A673 (cell line): ENCODE data around the gene VPS8. TPM values are rescaled to one million over a fixed set of nuclear protein-coding genes. Genes with fewer than 3 reads are reported as not detected.

Experiments
- BruUV-seq: library from RNA; stranded (reverse); fragments of 400-500 nt; replicated peaks from 2 replicates; lab custom pipeline; 2021; lab: Mats Ljungman, UMichigan
- CTCF ChIA-PET: fragments of 300-600 bp; sonication (Branson Sonifier 250); formaldehyde crosslinking; loops from one replicate; lab custom pipeline; 2022; ENCODE audit warnings: antibody characterized with exemption; lab: Charles Lee
- POLR2A ChIA-PET: fragments of 300-600 bp; sonication (Branson Sonifier 250); formaldehyde crosslinking; loops from one replicate; lab custom pipeline; 2022; ENCODE audit warnings: antibody characterized with exemption; ENCODE audit not compliant: low non-redundant PET; lab: Charles Lee
- DNase-seq: peaks from one replicate; pipeline ENCODE4 v3.0.0-alpha.2; 2015; ENCODE audit warnings: low spot score
- H3K27ac ChIP-seq: fragments of 200-600 bp; sonication (generic); 2 replicates; pipeline ENCODE4 v1.5.1; 2016; ENCODE audit warnings: mixed run types, low read depth, mild to moderate bottlenecking, mixed read lengths, antibody characterized with exemption, low read length; ENCODE audit not compliant: poor library complexity, severe bottlenecking
- H3K27me3 ChIP-seq: fragments of 200-600 bp; sonication (generic); replicated peaks from 2 replicates; pipeline ENCODE4 v1.6.1; 2017; ENCODE audit warnings: mixed run types, low read depth, mild to moderate bottlenecking, mixed read lengths, antibody characterized with exemption, low read length; ENCODE audit not compliant: insufficient read depth, poor library complexity
- H3K36me3 ChIP-seq: fragments of 200-600 bp; sonication (generic); 2 replicates; pipeline ENCODE4 v1.6.1; 2016; ENCODE audit warnings: mixed run types, mild to moderate bottlenecking, mixed read lengths, antibody characterized with exemption, low read length; ENCODE audit not compliant: insufficient read depth, poor library complexity, severe bottlenecking
- H3K4me1 ChIP-seq: fragments of 200-600 bp; sonication (generic); 2 replicates; pipeline ENCODE4 v1.6.1; 2017; ENCODE audit warnings: mixed run types, mild to moderate bottlenecking, mixed read lengths, antibody characterized with exemption, low read length; ENCODE audit not compliant: insufficient read depth, poor library complexity, severe bottlenecking
- H3K4me3 ChIP-seq: fragments of 200-600 bp; sonication (generic); 2 replicates; pipeline ENCODE4 v1.5.1; 2016; ENCODE audit warnings: low read depth, mixed run types, mild to moderate bottlenecking, mixed read lengths, low read length; ENCODE audit not compliant: poor library complexity, severe bottlenecking
- H3K9me3 ChIP-seq: fragments of 200-600 bp; sonication (generic); 2 replicates; pipeline ENCODE4 v1.6.1; 2016; ENCODE audit warnings: mixed run types, low read depth, mild to moderate bottlenecking, mixed read lengths, antibody characterized with exemption, low read length; ENCODE audit not compliant: poor library complexity, severe bottlenecking
- EZH2 ChIP-seq: fragments of 200-600 bp; sonication (generic); IDR thresholded peaks from 2 replicates; pipeline ENCODE4 v1.6.1; 2017; ENCODE audit warnings: borderline replicate concordance, low read depth, mild to moderate bottlenecking, mixed read lengths, antibody characterized with exemption, low read length; ENCODE audit not compliant: poor library complexity, severe bottlenecking
- intact Hi-C: fragments of 100-400 bp; cut with micrococcal nuclease; formaldehyde crosslinking; loops from one replicate; pipeline ENCODE4 v1.10.0; 2022; ENCODE audit not compliant: unreplicated experiment
- total RNA-seq: library from RNA; stranded (reverse); gene quantifications from 2 replicates; pipeline ENCODE4 v1.2.3, GENCODE V29; 2021
- TF ChIP-seq, protein P1 (sequence below): fragments of 300-800, 200-600 bp; sonication (generic); conservative IDR thresholded peaks from 2 replicates; pipeline ENCODE4 v1.5.1; 2017; ENCODE audit warnings: low read depth, mild to moderate bottlenecking, antibody characterized with exemption, low read length, moderate library complexity, mixed read lengths

Gene VPS8
- total RNA-seq, 1 experiment from 2014 or later, result 42.3 TPM

DNA sequence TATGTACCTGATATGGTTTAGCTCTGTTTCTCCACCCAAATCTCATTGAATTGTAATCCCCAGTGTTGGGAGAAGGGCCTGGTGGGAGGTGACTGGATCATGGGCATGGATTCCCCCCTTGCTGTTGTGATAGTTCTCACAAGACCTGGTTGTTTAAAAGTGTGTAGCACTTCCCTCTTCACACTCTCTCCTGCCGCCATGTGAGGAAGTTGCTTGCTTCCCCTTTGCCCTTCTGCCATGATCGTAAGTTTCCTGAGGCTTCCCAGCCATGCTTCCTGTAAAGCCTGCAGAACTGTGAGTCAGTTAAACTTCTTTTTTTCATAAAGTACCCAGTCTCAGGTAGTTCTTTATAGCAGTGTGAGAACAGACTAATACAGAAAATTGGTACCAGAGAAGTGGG is 247.8 kb downstream of the VPS8 start:
- ChIA-PET POLR2A (no interaction called here), CTCF (no interaction called here)
- intact Hi-C loops, result no loop called here
- H3K27me3 ChIP-seq, result no peaks in the 10 kb centered on the region
- no peaks in the 10 kb centered on the region for H3K4me1 ChIP-seq
- no peak for TF ChIP-seq EZH2
- TF ChIP-seq, protein P1, sequence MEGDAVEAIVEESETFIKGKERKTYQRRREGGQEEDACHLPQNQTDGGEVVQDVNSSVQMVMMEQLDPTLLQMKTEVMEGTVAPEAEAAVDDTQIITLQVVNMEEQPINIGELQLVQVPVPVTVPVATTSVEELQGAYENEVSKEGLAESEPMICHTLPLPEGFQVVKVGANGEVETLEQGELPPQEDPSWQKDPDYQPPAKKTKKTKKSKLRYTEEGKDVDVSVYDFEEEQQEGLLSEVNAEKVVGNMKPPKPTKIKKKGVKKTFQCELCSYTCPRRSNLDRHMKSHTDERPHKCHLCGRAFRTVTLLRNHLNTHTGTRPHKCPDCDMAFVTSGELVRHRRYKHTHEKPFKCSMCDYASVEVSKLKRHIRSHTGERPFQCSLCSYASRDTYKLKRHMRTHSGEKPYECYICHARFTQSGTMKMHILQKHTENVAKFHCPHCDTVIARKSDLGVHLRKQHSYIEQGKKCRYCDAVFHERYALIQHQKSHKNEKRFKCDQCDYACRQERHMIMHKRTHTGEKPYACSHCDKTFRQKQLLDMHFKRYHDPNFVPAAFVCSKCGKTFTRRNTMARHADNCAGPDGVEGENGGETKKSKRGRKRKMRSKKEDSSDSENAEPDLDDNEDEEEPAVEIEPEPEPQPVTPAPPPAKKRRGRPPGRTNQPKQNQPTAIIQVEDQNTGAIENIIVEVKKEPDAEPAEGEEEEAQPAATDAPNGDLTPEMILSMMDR, result no peak
- BruUV-seq, result no TSS peak
- H3K36me3 ChIP-seq, result no peaks in the 10 kb centered on the region
- H3K27ac ChIP-seq, result no peak overlapping the region
- peaks cover 9% of the 10 kb centered on the region for H3K9me3 ChIP-seq
- H3K4me3 ChIP-seq, result no peak overlapping the region
- no peak for DNase-seq

DNA sequence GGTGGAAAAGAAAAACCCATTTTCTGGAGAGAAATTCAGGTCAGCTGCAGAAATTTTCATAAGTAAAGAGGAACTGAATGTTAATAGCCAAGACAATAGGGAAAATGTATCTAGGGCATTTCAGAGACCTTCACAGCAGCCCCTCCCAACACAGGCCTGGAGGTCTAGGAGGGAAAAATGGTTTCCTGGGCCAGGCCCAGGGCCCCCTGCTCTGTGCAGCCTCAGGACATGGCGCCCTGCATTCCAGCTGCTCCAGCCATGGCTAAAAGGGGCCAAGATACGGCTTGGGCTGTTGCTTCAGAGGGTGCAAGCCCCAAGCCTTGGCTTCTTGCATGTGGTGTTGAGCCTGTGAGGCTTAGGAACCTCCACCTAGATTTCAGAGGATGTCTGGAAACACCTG is 248.7 kb downstream of the VPS8 start:
- intact Hi-C loops, result no loop called here
- no peak for TF ChIP-seq EZH2
- TF ChIP-seq, protein P1, result no peak
- no peak for DNase-seq
- ChIA-PET POLR2A (no interaction called here), CTCF (no interaction called here)
- Histone ChIP-seq H3K27ac (no peak overlapping the region), H3K27me3 (no peaks in the 10 kb centered on the region), H3K36me3 (no peaks in the 10 kb centered on the region), H3K4me1 (no peaks in the 10 kb centered on the region), H3K4me3 (no peak overlapping the region), H3K9me3 (peaks cover 9% of the 10 kb centered on the region)
- BruUV-seq, result no TSS peak

DNA sequence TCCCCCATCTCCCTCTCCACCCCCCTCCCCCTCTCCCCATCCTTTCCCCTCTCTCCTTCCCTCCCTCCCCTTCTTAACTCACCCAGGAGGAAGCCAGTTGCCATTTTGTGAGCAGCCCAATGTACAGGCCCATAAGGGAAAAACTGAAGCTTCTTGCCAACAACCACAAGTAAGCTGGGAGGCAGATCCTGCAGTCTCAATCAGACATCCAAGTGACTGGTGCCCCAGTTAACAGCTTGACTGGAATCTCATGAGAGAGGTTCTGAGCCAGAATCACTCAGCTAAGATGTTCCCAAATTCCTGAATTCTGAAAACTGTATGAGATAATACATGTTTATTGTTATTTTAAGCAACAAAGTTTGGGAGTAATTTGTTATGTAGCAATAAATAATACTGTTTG is 250.2 kb downstream of the VPS8 start:
- H3K36me3 ChIP-seq, result no peaks in the 10 kb centered on the region
- ChIA-PET POLR2A (no interaction called here), CTCF (no interaction called here)
- BruUV-seq, result no TSS peak
- TF ChIP-seq EZH2, result no peak
- TF ChIP-seq, protein P1, result no peak
- intact Hi-C loops, result no loop called here
- DNase-seq, result no peak
- H3K27ac ChIP-seq, result no peak overlapping the region
- peaks cover 9% of the 10 kb centered on the region for H3K9me3 ChIP-seq
- H3K4me3 ChIP-seq, result no peak overlapping the region
- H3K27me3 ChIP-seq, result no peaks in the 10 kb centered on the region
- no peaks in the 10 kb centered on the region for H3K4me1 ChIP-seq
